Gastrocnemius medialis (tissue), 4 donors: ENCODE results near the gene TSC22D3.
"Not testable (repeated sequence)": the region's sequence is repeated elsewhere in the genome, so short reads cannot be mapped to it uniquely, and the experiment has no call there.

Experiments used
- CTCF ChIP-seq, 5 experiments: fragments of 450-650 bp in 3 of 5; fragments of 200-600 bp in 2 of 5; sonication (generic) in 2 of 5; IDR thresholded peaks in 4 of 5; conservative IDR thresholded peaks in 1 of 5; 1 replicate in 4 of 5; 2 replicates in 1 of 5; pipeline ENCODE4 v1.5.1; 2016 to 2019; ENCODE audit warnings: antibody characterized with exemption in 5 of 5, mild to moderate bottlenecking in 3 of 5, moderate library complexity in 3 of 5
- POLR2A ChIP-seq, 2 donors: fragments of 450-650 bp; IDR thresholded peaks; one replicate each; pipeline ENCODE4 v1.6.1; 2017; ENCODE audit warnings: antibody characterized with exemption in 2 of 2, mild to moderate bottlenecking in 2 of 2, moderate library complexity in 2 of 2

- not testable (repeated sequence) for TF ChIP-seq CTCF (IDR thresholded peaks at IDR 0.05 in 4 of 5, conservative IDR thresholded peaks at IDR 0.05 in 1 of 5); POLR2A (IDR thresholded peaks at IDR 0.05)
Observed at GRCh38 chrX:107685586-107685985, 90.0 kb downstream of the TSC22D3 start.
